ENCODE results near the gene TRABD2A.
A peak's percentile ranks its signal among the peaks of the same experiment; 100 is the strongest.

DNA sequence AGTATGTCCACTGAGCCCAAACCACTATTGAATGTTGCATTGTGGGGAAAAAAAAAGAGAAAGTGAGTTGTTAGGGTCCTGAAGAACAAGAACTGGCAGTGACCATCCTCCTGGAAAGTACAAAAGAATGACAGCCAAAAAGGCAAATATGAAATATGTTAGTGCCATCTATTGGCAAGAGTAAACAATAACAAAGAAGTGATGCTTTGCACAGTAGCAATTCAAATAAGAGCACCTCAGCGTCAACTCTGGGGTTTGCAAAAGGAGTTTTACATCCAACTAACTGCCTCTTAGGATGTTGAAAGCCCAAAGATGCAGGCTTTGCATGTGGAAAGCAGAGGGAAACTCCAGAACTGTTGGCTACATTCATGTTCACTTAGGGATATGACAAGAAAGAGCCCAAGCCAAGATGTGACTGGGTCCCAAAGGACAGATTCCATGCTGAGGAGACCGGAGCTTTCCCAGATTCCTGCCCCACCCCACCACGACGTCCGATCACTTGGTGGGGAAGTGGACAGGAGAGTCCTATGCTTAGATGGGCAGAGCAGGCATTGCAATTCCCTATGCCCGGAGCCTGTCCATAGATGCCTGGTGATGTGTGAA is 15.6 kb downstream of the TRABD2A start:
- TF ChIP-seq, protein P1, sequence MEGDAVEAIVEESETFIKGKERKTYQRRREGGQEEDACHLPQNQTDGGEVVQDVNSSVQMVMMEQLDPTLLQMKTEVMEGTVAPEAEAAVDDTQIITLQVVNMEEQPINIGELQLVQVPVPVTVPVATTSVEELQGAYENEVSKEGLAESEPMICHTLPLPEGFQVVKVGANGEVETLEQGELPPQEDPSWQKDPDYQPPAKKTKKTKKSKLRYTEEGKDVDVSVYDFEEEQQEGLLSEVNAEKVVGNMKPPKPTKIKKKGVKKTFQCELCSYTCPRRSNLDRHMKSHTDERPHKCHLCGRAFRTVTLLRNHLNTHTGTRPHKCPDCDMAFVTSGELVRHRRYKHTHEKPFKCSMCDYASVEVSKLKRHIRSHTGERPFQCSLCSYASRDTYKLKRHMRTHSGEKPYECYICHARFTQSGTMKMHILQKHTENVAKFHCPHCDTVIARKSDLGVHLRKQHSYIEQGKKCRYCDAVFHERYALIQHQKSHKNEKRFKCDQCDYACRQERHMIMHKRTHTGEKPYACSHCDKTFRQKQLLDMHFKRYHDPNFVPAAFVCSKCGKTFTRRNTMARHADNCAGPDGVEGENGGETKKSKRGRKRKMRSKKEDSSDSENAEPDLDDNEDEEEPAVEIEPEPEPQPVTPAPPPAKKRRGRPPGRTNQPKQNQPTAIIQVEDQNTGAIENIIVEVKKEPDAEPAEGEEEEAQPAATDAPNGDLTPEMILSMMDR (IDR thresholded peaks at IDR 0.05 in 2 of 3, conservative IDR thresholded peaks at IDR 0.05 in 1 of 3; ENCODE audit: insufficient read depth in 2 of 3, low read depth in 1 of 3, low read length in 3 of 3): peak; percentile 29 to 64 (median 54); a peak in 5 of 6 replicates
- TF ChIP-seq EGR1 (conservative IDR thresholded peaks at IDR 0.05): no peak
- no peak for TF ChIP-seq ATF7 (IDR thresholded peaks at IDR 0.05)
- TF ChIP-seq CREB1 (IDR thresholded peaks at IDR 0.05): no peak
- no peak for TF ChIP-seq CREB1 (CRISPR knock-in tag; IDR thresholded peaks at IDR 0.05)
- TF ChIP-seq NFIC (IDR thresholded peaks at IDR 0.05): no peak
